GM18519 (cell line): ENCODE data around the gene CCSAP.
"Not testable (repeated sequence)": the region's sequence is repeated elsewhere in the genome, so short reads cannot be mapped to it uniquely, and the experiment has no call there.

ENCODE experiments used
- ATAC-seq: cut with Tn5 transposase; IDR thresholded peaks from one replicate; pipeline ENCODE4 v1.9.1; 2021; ENCODE audit warnings: mild to moderate bottlenecking, moderate library complexity; ENCODE audit not compliant: unreplicated experiment, low FRiP score

CCSAP gene

GRCh38 chr1:229327765-229328164 lies 15.1 kb downstream of the CCSAP start:
- not testable (repeated sequence) for ATAC-seq

GRCh38 chr1:229326601-229327000 lies 16.2 kb downstream of the CCSAP start:
- ATAC-seq = no peak

GRCh38 chr1:229325853-229326487 lies 16.9 kb downstream of the CCSAP start:
- ATAC-seq = no peak

- ATAC-seq = no peak
Measured at GRCh38 chr1:229325401-229325800, 17.4 kb downstream of the CCSAP start.

GRCh38 chr1:229323885-229324553 lies 18.8 kb downstream of the CCSAP start:
- ATAC-seq = no peak

GRCh38 chr1:229323201-229323600 lies 19.6 kb downstream of the CCSAP start:
- no peak for ATAC-seq

GRCh38 chr1:229319487-229319886 lies 23.4 kb downstream of the CCSAP start:
- no peak for ATAC-seq

GRCh38 chr1:229318056-229318455 lies 24.8 kb downstream of the CCSAP start:
- ATAC-seq = no peak

- ATAC-seq = no peak
Measured at GRCh38 chr1:229316166-229316565, 26.7 kb downstream of the CCSAP start.

- no peak for ATAC-seq
Measured at GRCh38 chr1:229310833-229311232, 32.0 kb downstream of the CCSAP start.

GRCh38 chr1:229309684-229310083 lies 33.2 kb downstream of the CCSAP start:
- ATAC-seq = no peak

- no peak for ATAC-seq
Measured at GRCh38 chr1:229309074-229309473, 33.8 kb downstream of the CCSAP start.

GRCh38 chr1:229305392-229305791 lies 37.5 kb downstream of the CCSAP start:
- ATAC-seq = no peak

- no peak for ATAC-seq
Measured at GRCh38 chr1:229303855-229304254, 39.0 kb downstream of the CCSAP start.

- no peak for ATAC-seq
Measured at GRCh38 chr1:229302740-229303139, 40.1 kb downstream of the CCSAP start.

- ATAC-seq = no peak
Measured at GRCh38 chr1:229300099-229300757, 42.6 kb downstream of the CCSAP start.

GRCh38 chr1:229298887-229299503 lies 43.9 kb downstream of the CCSAP start:
- no peak for ATAC-seq

GRCh38 chr1:229298420-229298819 lies 44.4 kb downstream of the CCSAP start:
- no peak for ATAC-seq

GRCh38 chr1:229297746-229298145 lies 45.1 kb downstream of the CCSAP start:
- ATAC-seq = no peak

GRCh38 chr1:229296541-229296941 lies 46.3 kb downstream of the CCSAP start:
- no peak for ATAC-seq

- no peak for ATAC-seq
Measured at GRCh38 chr1:229295745-229296144, 47.1 kb downstream of the CCSAP start.
